ENCODE results near the gene MALAT1. TPM values are rescaled to one million over a fixed set of nuclear protein-coding genes. Genes with fewer than 3 reads are reported as not detected.

The MALAT1 gene
- total and polyA plus RNA-seq, 2 of the 8 experiments (the other 6 are each of a cell fraction or from before 2014, with no cell fraction given): 115 to 984 TPM

DNA sequence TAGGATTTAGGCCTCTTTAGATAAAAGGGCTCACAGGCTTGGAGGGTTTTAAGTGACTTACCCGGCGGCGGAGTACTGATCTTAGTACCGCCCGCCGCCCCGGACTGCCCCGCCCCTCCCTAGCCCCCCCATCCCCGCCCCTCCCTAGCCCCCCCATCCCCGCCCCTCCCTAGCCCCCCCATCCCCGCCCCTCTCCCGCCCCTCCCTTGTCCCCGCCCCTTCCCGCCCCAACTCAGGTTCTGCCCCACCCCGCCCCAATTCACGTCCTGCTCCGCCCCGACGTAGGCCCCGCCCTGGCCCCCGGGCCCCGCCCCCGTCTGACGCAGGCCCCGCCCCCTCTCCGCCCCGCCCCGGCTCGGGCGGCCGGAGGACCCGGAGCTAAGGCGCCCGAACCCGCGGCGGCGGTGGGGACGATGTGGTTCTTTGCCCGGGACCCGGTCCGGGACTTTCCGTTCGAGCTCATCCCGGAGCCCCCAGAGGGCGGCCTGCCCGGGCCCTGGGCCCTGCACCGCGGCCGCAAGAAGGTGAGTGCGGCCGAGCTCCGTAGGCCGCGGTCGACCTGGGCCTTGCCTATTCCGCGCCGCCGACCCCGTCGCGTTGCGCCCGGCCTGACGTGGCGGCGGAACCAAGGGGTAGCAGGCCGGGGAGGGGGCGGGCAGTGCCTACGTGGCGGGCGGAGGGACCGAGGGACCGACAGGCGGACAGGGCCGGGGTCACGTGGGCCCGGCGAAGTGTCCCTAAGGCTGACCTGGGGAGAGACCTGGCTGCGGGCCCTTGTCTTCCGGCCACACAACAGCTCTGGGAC is 26.1 kb downstream of the MALAT1 start, which contains the start of gene SCYL1 (continued):
- TF ChIP-seq TBP (IDR thresholded peaks at IDR 0.05; ENCODE audit: low read depth, low read length) (no peak), CREB1 (IDR thresholded peaks at IDR 0.05) (peak; percentile 63; the same call in 1 of the 2 replicates), KDM4A (IDR thresholded peaks at IDR 0.05; ENCODE audit: low read depth, low read length, severe bottlenecking) (peak; percentile 44), GABPA (IDR thresholded peaks at IDR 0.05; ENCODE audit: borderline replicate concordance, insufficient read depth, low read length) (no peak; the same call in 1 of the 2 replicates), CBX8 (IDR thresholded peaks at IDR 0.05; ENCODE audit: borderline replicate concordance, low read depth, low read length) (no peak), ASH2L (IDR thresholded peaks at IDR 0.05; ENCODE audit: low read length) (peak; percentile 81), CEBPB (IDR thresholded peaks at IDR 0.05; ENCODE audit: low read depth, low read length) (no peak), PHF8 (conservative IDR thresholded peaks at IDR 0.05; ENCODE audit: low read depth, low read length) (peak; percentile 99), RBBP5 (IDR thresholded peaks at IDR 0.05; ENCODE audit: borderline replicate concordance, low read depth, low read length) (peak; percentile 37; the same call in 1 of the 2 replicates), SRF (IDR thresholded peaks at IDR 0.05; ENCODE audit: low read depth, low read length) (no peak), TAF7 (optimal IDR thresholded peaks at IDR 0.05; ENCODE audit: borderline replicate concordance, low read depth, low read length) (peak; percentile 38), ATF2 (IDR thresholded peaks at IDR 0.05; ENCODE audit: low read length) (no peak), BACH1 (IDR thresholded peaks at IDR 0.05; ENCODE audit: low read length) (no peak), ZNF274 (IDR thresholded peaks at IDR 0.05; ENCODE audit: borderline replicate concordance, extremely low read depth, low read length) (no peak), TCF12 (IDR thresholded peaks at IDR 0.05; ENCODE audit: low read depth, low read length) (no peak), POLR2A (IDR thresholded peaks at IDR 0.05; ENCODE audit: control extremely low read depth in 1 of 2, low read depth in 2 of 2, low read length in 2 of 2) (peak in 1 of 2 experiments; percentile 53; a peak in 2 of 3 replicates), CHD1 (IDR thresholded peaks at IDR 0.05; ENCODE audit: low read depth, low read length) (no peak), JUN (IDR thresholded peaks at IDR 0.05; ENCODE audit: low read depth, low read length) (no peak), MAFK (IDR thresholded peaks at IDR 0.05; ENCODE audit: low read depth, low read length) (no peak), TEAD4 (IDR thresholded peaks at IDR 0.05; ENCODE audit: low read depth, low read length) (no peak)
- TF ChIP-seq, protein P1, sequence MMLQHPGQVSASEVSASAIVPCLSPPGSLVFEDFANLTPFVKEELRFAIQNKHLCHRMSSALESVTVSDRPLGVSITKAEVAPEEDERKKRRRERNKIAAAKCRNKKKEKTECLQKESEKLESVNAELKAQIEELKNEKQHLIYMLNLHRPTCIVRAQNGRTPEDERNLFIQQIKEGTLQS (IDR thresholded peaks at IDR 0.05; ENCODE audit: insufficient read depth, low read depth, low read length): 0 out of 2 replicates have a peak, but pooled peaks have one; percentile 28
- TF ChIP-seq, protein P2, sequence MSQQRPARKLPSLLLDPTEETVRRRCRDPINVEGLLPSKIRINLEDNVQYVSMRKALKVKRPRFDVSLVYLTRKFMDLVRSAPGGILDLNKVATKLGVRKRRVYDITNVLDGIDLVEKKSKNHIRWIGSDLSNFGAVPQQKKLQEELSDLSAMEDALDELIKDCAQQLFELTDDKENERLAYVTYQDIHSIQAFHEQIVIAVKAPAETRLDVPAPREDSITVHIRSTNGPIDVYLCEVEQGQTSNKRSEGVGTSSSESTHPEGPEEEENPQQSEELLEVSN (IDR thresholded peaks at IDR 0.05): no peak; the same call in 1 of the 2 replicates
